HUES6 (cell line): ENCODE data around the gene PRR5L.
A peak's percentile ranks its signal among the peaks of the same experiment; 100 is the strongest.
"Not testable (repeated sequence)": the region's sequence is repeated elsewhere in the genome, so short reads cannot be mapped to it uniquely, and the experiment has no call there.

ENCODE experiments used
- H3K27ac ChIP-seq: 2 replicates; pipeline ENCODE4 v1.7.0; 2013; ENCODE audit warnings: low read depth, mild to moderate bottlenecking, low read length, inconsistent platforms
- H3K27me3 ChIP-seq: 2 replicates; pipeline ENCODE4 v1.6.1; 2013; ENCODE audit warnings: low read length; ENCODE audit not compliant: control insufficient read depth, insufficient read depth
- H3K36me3 ChIP-seq: 2 replicates; pipeline ENCODE4 v1.6.1; 2013; ENCODE audit warnings: low read length; ENCODE audit not compliant: control insufficient read depth, insufficient read depth
- H3K4me1 ChIP-seq: 2 replicates; pipeline ENCODE4 v1.6.1; 2013; ENCODE audit warnings: low read length; ENCODE audit not compliant: control insufficient read depth, insufficient read depth
- H3K4me3 ChIP-seq: 2 replicates; pipeline ENCODE4 v1.5.1; 2013; ENCODE audit warnings: low read depth, low read length
- H3K9ac ChIP-seq: one replicate; pipeline ENCODE4 v1.6.1; 2013; ENCODE audit warnings: mild to moderate bottlenecking, low read length
- H3K9me3 ChIP-seq: 2 replicates; pipeline ENCODE4 v1.6.1; 2013; ENCODE audit warnings: low read depth, low read length; ENCODE audit not compliant: control insufficient read depth, insufficient read depth

PRR5L gene

DNA sequence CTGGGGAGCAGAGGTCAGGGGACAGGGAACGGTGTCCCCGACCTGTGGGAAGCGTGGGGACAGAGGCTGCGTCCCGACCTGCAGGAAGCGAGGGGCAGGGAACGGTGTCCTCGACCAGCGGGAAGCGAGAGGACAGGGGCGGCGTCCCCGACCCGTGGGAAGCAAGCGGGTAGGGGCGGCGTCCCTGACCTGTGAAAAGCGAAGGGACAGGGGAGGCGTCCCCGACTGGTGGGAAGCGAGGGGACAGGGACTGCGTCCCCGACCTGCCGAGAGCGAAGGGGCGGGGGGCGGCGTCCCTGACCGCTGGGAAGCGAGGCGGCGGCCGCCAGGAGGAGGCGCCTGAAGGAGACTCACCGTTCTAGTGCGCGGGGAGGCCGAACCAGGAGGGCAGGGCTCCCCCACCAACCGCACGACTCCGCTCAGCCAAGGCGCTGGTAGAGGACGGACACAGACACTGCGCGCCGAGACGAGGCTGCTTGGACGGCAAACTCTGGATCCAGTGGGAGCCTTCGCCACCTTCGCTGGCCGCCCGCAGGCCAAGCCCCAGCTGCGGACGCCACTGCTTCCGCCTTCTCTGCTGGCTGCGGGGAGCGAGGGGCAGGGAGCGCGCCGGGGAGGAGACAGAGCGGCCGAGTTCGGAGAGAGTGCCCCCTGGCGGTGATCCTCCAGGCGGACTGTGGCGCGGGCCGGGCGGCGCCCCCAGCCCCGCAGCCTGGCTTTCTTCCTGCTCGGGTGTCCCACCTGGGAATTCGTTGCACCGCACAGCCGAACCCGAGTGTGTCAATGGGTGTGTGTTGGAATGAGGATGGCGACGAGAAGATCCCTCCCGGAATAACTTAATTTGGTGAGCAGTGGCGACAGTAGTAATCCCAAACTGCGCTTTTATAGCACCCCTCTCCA lies 213.9 kb downstream of the PRR5L start, which contains the start of gene TRAF6:
Gene TRAF6 (minus strand): TSS at position 579 of the 900 bp plus-strand sequence. CDS start 8,757 bp downstream, outside the sequence.
- Histone ChIP-seq H3K4me1 (peaks cover 11% of the 10 kb centered on the region), H3K9me3 (no peaks in the 10 kb centered on the region), H3K36me3 (no peaks in the 10 kb centered on the region), H3K27me3 (no peaks in the 10 kb centered on the region; the same call in 1 of the 2 replicates), H3K4me3 (peak within 1 kb of the TSS; percentile 95), H3K27ac (peak within 1 kb of the TSS; percentile 48; the same call in 1 of the 2 replicates), H3K9ac (peak within 1 kb of the TSS; percentile 95)

DNA sequence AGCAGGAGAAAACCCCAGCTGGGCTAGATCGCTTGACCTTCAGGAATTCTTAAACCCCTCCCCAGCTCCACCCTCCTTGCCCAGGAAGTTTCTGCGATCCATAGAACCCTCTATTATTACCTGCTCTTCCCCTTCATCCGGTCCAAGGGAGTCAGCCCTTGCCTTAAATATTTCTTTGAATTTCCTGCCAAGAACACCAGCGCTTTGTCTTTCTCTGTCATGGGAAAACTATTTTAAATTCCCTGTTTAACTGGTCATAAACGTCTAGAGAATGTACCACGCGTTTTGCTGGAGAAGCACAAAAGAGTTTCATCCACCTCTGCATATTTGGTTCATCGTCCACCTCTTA lies 214.5 kb downstream of the PRR5L start:
- Histone ChIP-seq H3K4me3 (peak overlapping the region; percentile 95), H3K27me3 (peaks cover 2% of the 10 kb centered on the region; the same call in 1 of the 2 replicates), H3K4me1 (peaks cover 11% of the 10 kb centered on the region), H3K36me3 (no peaks in the 10 kb centered on the region), H3K9me3 (no peaks in the 10 kb centered on the region), H3K27ac (no peak overlapping the region), H3K9ac (peak overlapping the region; percentile 95)

DNA sequence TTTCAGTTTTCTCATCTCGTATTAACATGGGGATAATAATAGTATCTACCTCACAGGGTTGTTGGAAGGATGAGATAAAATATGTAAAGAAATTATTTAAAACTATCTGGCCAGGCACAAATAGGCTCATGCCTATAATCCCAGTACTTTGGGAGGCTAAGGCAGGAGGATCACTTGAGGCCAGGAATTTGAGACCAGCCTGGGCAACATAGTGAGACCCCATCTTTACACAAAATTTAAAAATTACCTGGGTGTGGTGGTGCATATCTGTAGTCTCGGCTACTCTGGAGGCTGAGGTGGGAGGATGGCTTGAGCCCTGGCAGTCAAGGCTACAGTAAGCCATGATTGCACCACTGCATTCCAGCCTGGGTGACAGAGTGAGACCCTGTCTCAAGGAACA lies 215.0 kb downstream of the PRR5L start:
- H3K27me3 ChIP-seq, H3K36me3 ChIP-seq, H3K9me3 ChIP-seq, H3K9ac ChIP-seq, H3K27ac ChIP-seq: not testable (repeated sequence)
- peak overlapping the region; percentile 95 for H3K4me3 ChIP-seq
- H3K4me1 ChIP-seq = peaks cover 11% of the 10 kb centered on the region

DNA sequence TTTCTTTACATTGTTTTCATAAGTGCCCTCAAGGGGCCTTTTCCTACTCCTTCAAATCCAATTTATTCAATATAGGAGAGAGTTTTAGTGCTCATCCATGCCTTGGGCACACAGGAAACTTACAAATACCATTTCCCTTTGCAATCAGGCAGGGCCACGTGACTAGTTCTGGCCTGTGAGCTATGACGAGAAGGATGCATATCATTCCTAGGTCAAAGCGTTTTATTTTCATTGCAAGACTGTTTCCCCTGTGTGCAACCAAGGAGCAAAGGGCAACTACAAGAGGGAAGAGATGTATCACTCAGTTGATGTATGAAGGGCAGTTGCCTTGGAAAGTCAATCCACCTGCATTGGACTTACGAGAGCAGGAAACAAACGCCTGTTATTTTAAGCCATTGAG lies 215.9 kb downstream of the PRR5L start:
- Histone ChIP-seq H3K9me3 (no peaks in the 10 kb centered on the region), H3K27ac (no peak overlapping the region), H3K36me3 (no peaks in the 10 kb centered on the region), H3K9ac (no peak overlapping the region), H3K4me3 (no peak overlapping the region), H3K27me3 (peaks cover 3% of the 10 kb centered on the region; the same call in 1 of the 2 replicates), H3K4me1 (peaks cover 11% of the 10 kb centered on the region)

- H3K27ac ChIP-seq = no peak overlapping the region
- peaks cover 4% of the 10 kb centered on the region; the same call in 1 of the 2 replicates for H3K4me1 ChIP-seq
- H3K9ac ChIP-seq = no peak overlapping the region
- no peaks in the 10 kb centered on the region for H3K36me3 ChIP-seq
- no peaks in the 10 kb centered on the region for H3K9me3 ChIP-seq
- no peak overlapping the region for H3K4me3 ChIP-seq
- peaks cover 3% of the 10 kb centered on the region; the same call in 1 of the 2 replicates for H3K27me3 ChIP-seq
Observed at GRCh38 chr11:36513965-36514364, 217.9 kb downstream of the PRR5L start.
